Neural crest cell (in vitro differentiated cells): ENCODE measurements around the gene C17orf100. TPM values are rescaled to one million over a fixed set of nuclear protein-coding genes. Genes with fewer than 3 reads are reported as not detected.
"Not testable (repeated sequence)": the region's sequence is repeated elsewhere in the genome, so short reads cannot be mapped to it uniquely, and the experiment has no call there.

ENCODE experiments used
- DNase-seq: peaks from one replicate; pipeline ENCODE4 v3.0.0; 2021; ENCODE audit warnings: low read depth, mixed read lengths, low spot score
- H3K27ac Mint-ChIP-seq: one replicate; pipeline ENCODE4 v1.8.0; 2021; ENCODE audit warnings: mild to moderate bottlenecking, mixed read lengths; ENCODE audit not compliant: unreplicated experiment
- H3K27me3 Mint-ChIP-seq: 2 replicates; pipeline ENCODE4 v1.8.0; 2021; ENCODE audit warnings: low read depth, mild to moderate bottlenecking, mixed read lengths
- H3K36me3 Mint-ChIP-seq: 2 replicates; pipeline ENCODE4 v1.8.0; 2021; ENCODE audit warnings: low read depth, mild to moderate bottlenecking, mixed read lengths
- H3K4me1 Mint-ChIP-seq: 2 replicates; pipeline ENCODE4 v1.8.0; 2021; ENCODE audit warnings: mixed read lengths
- H3K4me3 Mint-ChIP-seq: one replicate; pipeline ENCODE4 v1.8.0; 2021; ENCODE audit warnings: mild to moderate bottlenecking, mixed read lengths
- H3K9me3 Mint-ChIP-seq: 2 replicates; pipeline ENCODE4 v1.8.0; 2021; ENCODE audit warnings: mixed read lengths
- CTCF ChIP-seq: fragments of 200-600 bp; sonication (generic); conservative IDR thresholded peaks from 2 replicates; pipeline ENCODE4 v1.5.0; 2021; ENCODE audit warnings: antibody characterized with exemption, mild to moderate bottlenecking
- total RNA-seq: library from RNA; stranded (reverse); gene quantifications from 2 replicates; pipeline ENCODE4 v1.2.1, GENCODE V29; 2021

The C17orf100 gene
- total RNA-seq, 1 donor from 2014 or later, result 3.7 TPM

DNA sequence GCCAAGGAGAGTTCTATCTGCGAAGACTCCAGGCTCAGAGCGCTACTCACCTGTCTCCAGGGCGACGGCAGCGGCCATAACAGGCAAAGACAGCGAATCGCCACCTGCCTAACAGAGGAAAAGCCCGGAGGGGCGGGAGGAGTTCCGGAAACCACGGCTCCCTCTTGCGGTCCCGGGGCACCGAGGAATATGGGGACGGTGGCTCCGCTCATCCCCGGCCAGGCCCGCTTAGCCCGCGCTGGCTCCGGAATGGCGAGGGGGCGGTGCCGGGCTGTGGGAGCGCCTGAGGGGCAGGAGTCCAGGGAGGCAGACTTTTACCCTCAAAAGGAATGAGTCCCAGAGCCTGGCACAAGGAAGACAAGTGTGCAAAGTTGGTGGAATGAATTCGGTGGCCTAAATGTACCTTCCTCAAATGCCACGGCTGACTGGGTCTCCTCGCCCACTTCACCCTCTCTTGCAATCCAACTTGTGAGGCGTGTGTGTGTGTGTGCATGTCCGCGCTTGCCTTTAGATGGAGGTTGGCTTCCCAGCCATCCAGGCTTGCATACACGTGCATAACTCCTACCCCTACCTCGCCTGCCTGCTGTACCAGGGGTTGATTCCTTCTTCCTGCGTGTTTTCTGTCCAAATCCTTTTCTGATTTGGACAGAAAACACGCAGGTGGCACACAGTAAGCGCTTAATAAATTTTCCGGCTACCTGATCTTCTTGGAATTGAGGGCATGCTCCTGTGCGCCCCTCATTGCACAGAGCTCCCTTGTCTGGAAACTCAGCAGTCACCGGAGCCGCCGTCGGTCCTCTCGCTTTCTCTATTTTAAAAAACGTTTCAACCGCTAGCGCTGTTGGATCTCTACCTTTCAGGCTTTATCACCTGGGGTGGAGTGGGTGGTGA, 3.5 kb downstream of the C17orf100 start:
- peaks cover 75% of the 10 kb centered on the region for H3K27me3 Mint-ChIP-seq
- no peak for DNase-seq
- H3K36me3 Mint-ChIP-seq, result peaks cover 4% of the 10 kb centered on the region
- H3K4me3 Mint-ChIP-seq, result peak overlapping the region; percentile 82
- no peaks in the 10 kb centered on the region for H3K9me3 Mint-ChIP-seq
- no peak overlapping the region for H3K27ac Mint-ChIP-seq
- peaks cover 37% of the 10 kb centered on the region for H3K4me1 Mint-ChIP-seq
- TF ChIP-seq CTCF, result no peak

DNA sequence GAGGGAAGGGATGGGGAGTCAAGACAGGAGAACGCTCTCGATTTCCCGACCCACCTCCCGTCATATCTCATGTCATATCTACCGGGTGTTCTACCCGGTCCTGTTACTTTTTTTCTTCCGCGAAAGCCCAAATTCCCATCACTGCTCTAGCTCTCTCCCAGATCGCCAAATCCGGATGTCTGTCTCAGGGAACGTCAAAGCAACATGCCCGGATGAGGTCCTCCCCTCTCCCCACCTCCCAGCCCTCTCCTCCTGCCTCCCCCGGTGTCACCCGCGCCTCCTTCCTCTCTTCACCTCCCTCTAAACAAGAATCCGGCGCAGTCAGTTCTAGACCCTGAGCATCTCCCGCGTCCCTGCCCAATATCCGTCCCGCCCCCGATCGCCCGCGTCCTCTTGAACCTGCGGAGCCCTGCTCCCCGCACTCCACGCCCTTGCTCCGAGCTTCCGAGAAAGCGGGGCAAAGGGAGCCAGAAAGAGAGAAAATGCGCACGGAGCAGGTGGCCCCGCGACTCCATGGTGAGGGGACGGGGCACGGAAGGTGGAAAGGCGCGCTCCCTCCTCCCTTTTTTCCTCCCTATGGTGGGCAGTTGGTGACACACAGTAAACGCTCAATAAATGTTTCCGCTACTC, 4.3 kb downstream of the C17orf100 start:
- H3K9me3 Mint-ChIP-seq, H3K27ac Mint-ChIP-seq, H3K36me3 Mint-ChIP-seq, DNase-seq: not testable (repeated sequence)
- peaks cover 83% of the 10 kb centered on the region for H3K27me3 Mint-ChIP-seq
- H3K4me1 Mint-ChIP-seq, result peaks cover 31% of the 10 kb centered on the region
- peak overlapping the region; percentile 82 for H3K4me3 Mint-ChIP-seq

DNA sequence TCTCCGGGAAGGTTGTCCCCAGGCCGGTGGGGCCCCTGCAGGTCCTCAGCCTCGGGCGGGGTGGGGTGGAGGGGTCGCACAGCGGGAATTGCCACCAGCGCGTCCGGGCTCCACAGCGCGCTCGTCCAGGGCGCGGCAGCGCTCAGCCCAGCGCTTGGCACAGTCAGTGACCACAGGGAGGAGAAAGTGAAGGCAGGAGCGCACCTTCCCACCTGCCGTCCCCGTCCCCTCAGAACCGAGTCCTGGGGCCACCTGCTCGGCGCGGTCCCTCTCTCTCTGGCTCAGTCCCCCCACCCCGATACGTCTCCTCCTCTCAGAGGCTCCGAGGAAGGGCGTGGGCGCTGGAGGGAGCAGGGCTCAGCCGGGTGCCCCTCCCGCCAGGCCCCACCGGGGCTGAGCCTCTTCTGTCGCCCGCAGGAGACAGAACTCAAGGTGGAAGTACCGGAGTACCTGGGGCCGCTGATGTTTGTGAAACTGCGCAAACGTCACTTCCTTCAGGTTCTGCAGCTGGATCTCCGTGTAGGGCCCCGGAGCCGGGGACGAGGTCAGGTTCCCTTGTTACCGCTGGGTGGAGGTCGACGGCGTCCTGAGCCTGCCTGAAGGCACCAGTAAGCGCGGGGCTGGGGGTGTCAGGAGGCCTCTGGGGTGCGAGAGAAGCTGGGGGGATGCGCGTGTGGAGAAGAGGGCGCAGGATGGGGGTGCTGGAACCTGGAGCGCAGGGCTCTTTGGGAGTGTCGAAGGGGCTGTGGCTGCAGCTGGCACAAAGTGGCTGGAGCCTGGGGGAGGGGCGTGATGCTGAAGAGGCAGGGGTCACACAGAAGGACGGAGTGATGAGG, 5.5 kb downstream of the C17orf100 start:
- not testable (repeated sequence) for H3K9me3 Mint-ChIP-seq, H3K4me3 Mint-ChIP-seq, DNase-seq, H3K36me3 Mint-ChIP-seq, H3K27ac Mint-ChIP-seq
- H3K27me3 Mint-ChIP-seq, result peaks cover 87% of the 10 kb centered on the region
- H3K4me1 Mint-ChIP-seq, result peaks cover 28% of the 10 kb centered on the region

- Mint-ChIP-seq H3K9me3 (no peaks in the 10 kb centered on the region), H3K4me3 (no peak overlapping the region), H3K27ac (no peak overlapping the region), H3K4me1 (peaks cover 25% of the 10 kb centered on the region), H3K27me3 (peaks cover 89% of the 10 kb centered on the region), H3K36me3 (peaks cover 4% of the 10 kb centered on the region)
- DNase-seq, result no peak
- TF ChIP-seq CTCF, result no peak
Observed at GRCh38 chr17:6657633-6658287, 6.2 kb downstream of the C17orf100 start.

DNA sequence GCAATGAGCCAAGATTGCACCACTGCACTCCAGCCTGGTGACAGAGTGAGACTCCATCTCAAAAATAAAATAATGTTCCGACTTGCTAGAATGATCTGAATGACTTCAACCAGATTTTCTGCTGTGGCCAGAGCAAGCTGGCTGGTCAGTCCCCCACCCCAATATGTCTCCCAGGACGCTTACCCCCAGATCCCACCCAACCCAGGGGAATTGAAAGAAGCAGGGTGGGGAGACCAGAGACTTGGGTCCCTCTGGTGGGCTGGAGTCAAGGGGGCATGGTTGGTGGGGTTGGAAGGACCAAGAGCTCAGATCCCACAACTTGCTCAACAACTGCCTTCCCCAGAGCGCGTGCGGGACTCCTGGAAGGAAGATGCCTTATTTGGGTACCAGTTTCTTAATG, 6.8 kb downstream of the C17orf100 start:
- H3K36me3 Mint-ChIP-seq, DNase-seq, H3K9me3 Mint-ChIP-seq, H3K27ac Mint-ChIP-seq: not testable (repeated sequence)
- Mint-ChIP-seq H3K27me3 (peaks cover 87% of the 10 kb centered on the region), H3K4me3 (peak overlapping the region; percentile 9), H3K4me1 (peaks cover 20% of the 10 kb centered on the region)

DNA sequence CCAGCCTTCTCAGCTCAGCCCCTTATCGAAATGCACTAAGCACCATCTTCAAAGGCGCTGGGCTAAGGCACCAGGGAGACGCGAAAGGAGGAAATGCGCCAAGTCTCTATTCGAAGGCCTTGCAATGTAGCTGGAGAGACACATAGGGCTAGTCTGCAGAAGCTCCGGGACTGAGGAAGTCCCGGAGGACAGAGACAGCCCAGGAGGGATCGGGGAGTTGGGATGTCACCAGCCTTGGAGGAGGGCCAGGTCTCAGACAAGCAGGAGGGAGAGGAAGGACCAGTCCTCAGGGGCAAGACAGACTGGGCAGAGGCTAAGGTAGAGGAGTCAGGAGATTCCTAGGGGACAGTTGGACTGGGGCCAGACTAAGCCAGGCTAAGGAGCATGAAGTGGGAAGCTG, 8.5 kb downstream of the C17orf100 start:
- no peak for DNase-seq
- peaks cover 10% of the 10 kb centered on the region for H3K4me1 Mint-ChIP-seq
- peaks cover 2% of the 10 kb centered on the region for H3K36me3 Mint-ChIP-seq
- no peak overlapping the region for H3K27ac Mint-ChIP-seq
- H3K27me3 Mint-ChIP-seq, result peaks cover 77% of the 10 kb centered on the region
- no peaks in the 10 kb centered on the region for H3K9me3 Mint-ChIP-seq
- no peak overlapping the region for H3K4me3 Mint-ChIP-seq
- no peak for TF ChIP-seq CTCF
